ENCODE measurements around the gene LDAH. TPM values are rescaled to one million over a fixed set of nuclear protein-coding genes. Genes with fewer than 3 reads are reported as not detected.

LDAH gene
- total RNA-seq, 1 experiment from 2014 or later = 15.2 TPM

DNA sequence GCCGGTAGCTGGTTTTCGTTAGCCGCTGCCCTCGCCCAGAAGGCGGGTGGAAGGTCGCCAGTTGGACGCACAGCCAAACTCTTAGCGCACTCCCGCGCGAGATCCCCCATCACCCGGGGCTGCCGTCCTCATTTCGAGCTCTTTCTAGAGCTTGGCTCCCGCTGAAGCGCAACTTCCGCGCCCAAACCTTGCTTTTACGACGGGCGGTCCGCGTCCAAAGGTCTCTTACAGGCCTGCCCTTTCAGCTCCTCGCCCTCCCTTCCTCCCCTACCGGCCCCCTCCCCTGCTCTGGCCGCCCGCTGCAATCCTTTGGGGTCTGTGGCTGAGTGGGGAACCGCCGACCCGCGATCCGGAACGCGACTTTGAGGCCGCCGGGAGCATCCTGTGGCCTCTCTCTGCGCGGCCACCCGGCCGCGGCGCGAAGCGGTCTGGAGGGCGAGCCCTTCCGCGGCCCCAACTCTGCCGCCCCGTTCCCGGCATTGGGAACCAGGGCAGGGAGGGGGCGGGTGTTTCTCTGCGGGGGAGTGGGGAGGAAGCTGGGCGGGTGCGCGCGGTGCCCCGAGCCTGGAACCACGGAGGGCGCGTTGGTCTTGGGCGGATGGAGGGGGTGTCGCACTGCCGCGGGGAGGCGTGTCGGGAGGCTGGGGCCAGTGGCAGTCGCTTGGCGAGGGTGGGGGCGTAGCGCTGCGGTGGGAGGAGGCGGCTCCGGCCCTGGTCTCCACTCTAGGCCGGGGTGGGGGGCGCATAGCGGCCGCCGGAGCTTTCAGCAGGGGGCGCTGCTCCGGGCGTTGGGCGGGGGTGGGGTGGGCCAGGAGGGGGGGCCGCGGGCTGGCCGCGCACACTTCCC is 156.4 kb downstream of the LDAH start, which contains the start of gene GDF7:
Gene GDF7 (plus strand): TSS at position 841 of the 847 bp plus-strand sequence. CDS start 96 bp downstream, outside the sequence.
- Mint-ChIP-seq H3K36me3 (ENCODE audit: insufficient read depth in 1 of 3, low read depth in 3 of 3) (peaks cover 0 to 2% (median 0%) of the 10 kb centered on the region in 3 experiments; a peak in 1 of 7 replicates), H3K9me3 (peaks cover 0 to 2% of the 10 kb centered on the region in 2 experiments; a peak in 2 of 5 replicates), H3K27ac (peak within 1 kb of the TSS in 1 of 3 experiments; percentile 70; a peak in 2 of 7 replicates), H3K4me1 (peaks cover 12 to 50% of the 10 kb centered on the region in 2 experiments), H3K4me3 (peak within 1 kb of the TSS; percentile 59 to 85), H3K27me3 (ENCODE audit: low read depth) (peaks cover 96% of the 10 kb centered on the region)
- no peak within 1 kb of the TSS for H2AFZ ChIP-seq (ENCODE audit: low read length)
- WGBS (ENCODE audit: extremely low coverage, insufficient read length, low lambda C conversion rate) = no CpG with 5 or more reads among the region's 86 CpGs
- H2BK120ac ChIP-seq (ENCODE audit: low read depth, low read length, poor library complexity, severe bottlenecking) = no peak within 1 kb of the TSS
- H3K9ac ChIP-seq (ENCODE audit: extremely low read depth, insufficient read length, low read length) = no peak within 1 kb of the TSS
- no peak within 1 kb of the TSS for H4K8ac ChIP-seq (replicated peaks; ENCODE audit: insufficient read length, low read depth, low read length)
- peaks cover 88% of the 10 kb centered on the region for H3K27me3 ChIP-seq (ENCODE audit: insufficient read depth, low read length)
- DNase-seq = peak; percentile 70
- H3K14ac ChIP-seq (ENCODE audit: insufficient read depth, low read length) = no peak within 1 kb of the TSS
- H3K79me2 ChIP-seq (ENCODE audit: insufficient read depth, low read length) = no peaks in the 10 kb centered on the region
- H3K18ac ChIP-seq (ENCODE audit: insufficient read length, low read depth, low read length) = no peak within 1 kb of the TSS
- H4K5ac ChIP-seq (ENCODE audit: insufficient read length, low read depth, low read length) = no peak within 1 kb of the TSS
- H3K9me3 ChIP-seq (ENCODE audit: control insufficient read depth, low read depth, low read length) = no peaks in the 10 kb centered on the region
- H3K23me2 ChIP-seq (ENCODE audit: insufficient read length, low read depth, low read length, poor library complexity, severe bottlenecking) = peaks cover 18% of the 10 kb centered on the region
- H2AK5ac ChIP-seq (ENCODE audit: insufficient read length, low read length) = no peak within 1 kb of the TSS
- no peak within 1 kb of the TSS for H3K27ac ChIP-seq (ENCODE audit: insufficient read length, low read depth, low read length)
- no peak within 1 kb of the TSS for H2BK20ac ChIP-seq (ENCODE audit: low read depth, low read length, poor library complexity, severe bottlenecking)
- no peak within 1 kb of the TSS for H2BK5ac ChIP-seq (ENCODE audit: insufficient read length, low read length)
- peak within 1 kb of the TSS; percentile 58 for H3K4me2 ChIP-seq (ENCODE audit: insufficient read depth, insufficient read length, low read length)
- no peaks in the 10 kb centered on the region; the same call in 1 of the 2 replicates for H3K4me1 ChIP-seq (ENCODE audit: insufficient read depth, low read length)
- TF ChIP-seq, protein P1, sequence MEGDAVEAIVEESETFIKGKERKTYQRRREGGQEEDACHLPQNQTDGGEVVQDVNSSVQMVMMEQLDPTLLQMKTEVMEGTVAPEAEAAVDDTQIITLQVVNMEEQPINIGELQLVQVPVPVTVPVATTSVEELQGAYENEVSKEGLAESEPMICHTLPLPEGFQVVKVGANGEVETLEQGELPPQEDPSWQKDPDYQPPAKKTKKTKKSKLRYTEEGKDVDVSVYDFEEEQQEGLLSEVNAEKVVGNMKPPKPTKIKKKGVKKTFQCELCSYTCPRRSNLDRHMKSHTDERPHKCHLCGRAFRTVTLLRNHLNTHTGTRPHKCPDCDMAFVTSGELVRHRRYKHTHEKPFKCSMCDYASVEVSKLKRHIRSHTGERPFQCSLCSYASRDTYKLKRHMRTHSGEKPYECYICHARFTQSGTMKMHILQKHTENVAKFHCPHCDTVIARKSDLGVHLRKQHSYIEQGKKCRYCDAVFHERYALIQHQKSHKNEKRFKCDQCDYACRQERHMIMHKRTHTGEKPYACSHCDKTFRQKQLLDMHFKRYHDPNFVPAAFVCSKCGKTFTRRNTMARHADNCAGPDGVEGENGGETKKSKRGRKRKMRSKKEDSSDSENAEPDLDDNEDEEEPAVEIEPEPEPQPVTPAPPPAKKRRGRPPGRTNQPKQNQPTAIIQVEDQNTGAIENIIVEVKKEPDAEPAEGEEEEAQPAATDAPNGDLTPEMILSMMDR (conservative IDR thresholded peaks at IDR 0.05) = peak; percentile 61
- H3K23ac ChIP-seq (ENCODE audit: insufficient read length, low read depth, low read length) = no peak within 1 kb of the TSS
- no peak within 1 kb of the TSS for H4K91ac ChIP-seq (ENCODE audit: insufficient read length, low read depth, low read length)
- H3K56ac ChIP-seq (ENCODE audit: insufficient read length, low read depth, low read length) = no peak within 1 kb of the TSS
- H3K4ac ChIP-seq (ENCODE audit: low read depth, low read length) = no peak within 1 kb of the TSS
- H3T11ph ChIP-seq (ENCODE audit: low read length) = no peak within 1 kb of the TSS
- no peak within 1 kb of the TSS for H2BK15ac ChIP-seq (ENCODE audit: low read depth, low read length)
- H4K20me1 ChIP-seq (ENCODE audit: control insufficient read depth, insufficient read depth, insufficient read length) = no peaks in the 10 kb centered on the region
- H3K79me1 ChIP-seq (ENCODE audit: insufficient read depth, low read depth, low read length, poor library complexity, severe bottlenecking) = no peaks in the 10 kb centered on the region
- no peak within 1 kb of the TSS for H2BK12ac ChIP-seq (ENCODE audit: insufficient read length, low read depth, low read length)
